GM11168 (cell line): ENCODE results near the gene RPL10A.
"Not testable (repeated sequence)": the region's sequence is repeated elsewhere in the genome, so short reads cannot be mapped to it uniquely, and the experiment has no call there.

Source experiments
- in situ Hi-C: fragments of 300-500 bp; cut with MboI; formaldehyde crosslinking; loops from one replicate; pipeline ENCODE4 v1.12.0; 2022; ENCODE audit warnings: low sequenced_read_pairs; ENCODE audit not compliant: unreplicated experiment

The RPL10A gene

GRCh38 chr6:35505999-35506412 is 37.8 kb downstream of the RPL10A start:
- in situ Hi-C loops: no loop called here

DNA sequence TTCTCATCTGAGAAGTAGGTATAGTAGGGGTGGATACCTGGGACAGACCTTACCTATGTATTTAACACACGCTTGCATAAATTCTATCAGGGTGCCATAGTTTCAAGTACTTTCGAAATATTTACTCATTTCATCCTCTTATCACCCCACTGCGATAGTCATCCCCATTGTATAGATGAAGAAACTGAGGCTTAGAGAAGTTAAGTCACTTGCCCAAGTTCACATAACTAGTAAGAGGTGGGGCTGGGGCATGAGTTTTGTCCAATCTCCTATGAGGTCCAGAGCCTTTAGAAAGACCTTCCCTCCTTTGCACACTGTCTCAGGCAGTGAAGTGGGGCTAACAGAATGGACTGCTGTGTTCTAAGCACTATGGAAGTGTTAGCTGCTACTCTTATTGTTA is 38.3 kb downstream of the RPL10A start:
- in situ Hi-C loops: no loop called here

DNA sequence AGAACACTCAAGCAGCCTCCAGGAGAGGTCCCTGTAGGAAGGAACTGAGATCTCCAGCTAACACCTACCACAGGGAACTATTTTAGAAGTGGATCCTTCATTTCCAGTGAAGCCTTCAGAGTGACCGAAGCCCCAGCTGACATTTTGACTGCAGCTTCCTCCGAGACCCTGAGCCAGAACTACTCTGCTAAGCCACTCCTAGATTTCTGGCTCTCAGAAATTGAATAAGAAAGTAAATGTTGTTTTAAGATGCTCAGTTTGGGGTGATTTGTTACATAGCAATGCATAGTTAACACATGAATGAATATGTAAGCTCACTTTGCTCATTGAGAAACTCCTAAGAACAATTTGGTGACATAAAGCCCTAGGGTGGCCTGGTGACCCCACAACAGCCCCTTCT is 39.0 kb downstream of the RPL10A start:
- in situ Hi-C loops: no loop called here

GRCh38 chr6:35508027-35508426 is 39.8 kb downstream of the RPL10A start:
- in situ Hi-C loops: no loop called here

- in situ Hi-C loops: no loop called here
Measured at GRCh38 chr6:35508542-35508941, 40.3 kb downstream of the RPL10A start.

DNA sequence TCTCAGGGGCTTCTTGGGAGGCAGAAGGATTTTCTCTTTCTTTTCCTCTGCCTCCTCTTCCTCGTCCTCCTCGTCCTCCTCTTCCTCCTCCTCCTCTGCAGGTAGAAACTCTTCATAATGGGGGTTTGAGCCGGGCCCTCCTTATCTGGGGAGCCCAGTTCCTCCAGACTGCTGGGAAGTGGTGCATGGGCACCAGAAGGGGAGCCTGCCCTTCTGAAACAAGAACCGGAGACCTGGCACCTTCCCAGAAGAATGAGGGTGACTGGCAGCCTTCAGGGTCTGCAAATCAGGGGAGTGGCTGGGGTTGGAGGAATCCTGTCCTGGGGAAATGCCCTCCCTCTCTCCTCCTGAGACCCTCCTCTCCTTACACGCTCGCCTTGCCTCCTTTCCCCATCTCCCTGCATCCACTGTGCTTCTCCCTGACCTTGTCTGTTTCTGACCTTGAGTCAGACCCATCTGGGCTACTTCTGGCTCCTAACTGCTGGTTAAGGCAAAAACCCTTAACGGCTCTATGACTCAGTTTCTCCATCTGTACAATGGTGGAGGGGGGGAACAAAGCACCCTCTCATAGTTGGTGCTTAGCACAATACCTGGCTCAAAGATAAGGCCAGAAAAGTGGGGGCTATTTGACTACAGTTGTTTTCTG is 42.8 kb downstream of the RPL10A start:
- in situ Hi-C loops: no loop called here

DNA sequence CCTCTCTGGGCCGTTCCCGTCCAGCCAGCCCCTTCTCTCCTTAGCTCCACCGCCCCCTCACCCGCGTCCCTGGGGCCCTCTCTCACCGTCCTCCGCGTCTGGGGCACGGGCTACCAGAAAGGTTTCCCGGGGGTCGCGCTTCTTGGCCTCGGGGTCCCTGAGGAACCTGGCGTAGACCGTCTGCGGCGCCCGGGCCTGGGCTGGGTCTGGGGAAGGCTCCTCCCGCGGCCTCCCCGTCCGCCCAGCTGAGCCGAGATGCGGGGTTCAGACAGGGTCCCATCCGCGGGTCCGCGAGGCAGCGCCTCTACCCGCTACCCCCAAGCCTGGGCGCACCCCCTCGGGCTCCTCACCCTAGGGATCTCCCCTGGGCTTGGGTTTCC is 43.4 kb downstream of the RPL10A start:
- in situ Hi-C loops: no loop called here

DNA sequence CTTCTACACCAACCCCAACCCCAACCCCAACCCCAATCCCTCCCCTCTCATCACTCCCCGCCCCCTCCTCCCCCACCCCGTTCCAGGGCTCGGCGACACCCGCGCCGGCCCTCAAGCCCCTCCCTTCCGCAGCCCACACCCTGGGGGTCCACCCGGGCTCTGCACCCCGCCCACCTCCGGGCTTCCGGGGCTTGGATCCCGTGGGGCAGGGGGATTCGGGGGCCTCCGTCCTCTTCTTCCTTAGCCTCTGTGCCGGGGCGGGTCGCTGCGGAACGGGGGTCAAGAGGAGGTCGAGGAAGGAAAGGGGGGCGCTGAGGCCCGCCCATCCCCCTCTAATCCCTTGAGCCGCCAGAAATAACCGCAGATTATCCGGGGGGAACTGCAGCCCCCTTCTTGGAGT is 43.8 kb downstream of the RPL10A start:
- in situ Hi-C loops: no loop called here

DNA sequence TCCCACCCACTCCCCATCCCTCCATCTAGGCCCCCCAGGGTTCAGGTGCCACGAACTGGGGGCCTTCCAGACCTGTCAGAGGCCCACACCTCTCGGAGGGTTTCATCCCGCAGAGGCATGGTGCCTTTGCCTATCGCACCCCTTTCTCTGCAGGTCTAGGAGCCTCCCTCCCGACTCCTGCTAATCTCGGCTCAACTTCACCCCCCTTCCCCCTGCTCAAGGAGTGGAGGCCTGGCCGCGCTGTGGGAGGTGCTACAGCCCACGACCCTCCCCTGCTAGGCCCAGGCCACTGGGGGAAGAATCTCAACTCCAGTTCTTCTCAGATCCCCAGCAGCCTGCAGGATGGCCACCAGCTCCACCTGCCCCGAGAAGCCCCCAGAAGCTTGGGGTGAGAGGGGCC is 44.5 kb downstream of the RPL10A start, which contains the start of gene TULP1:
Gene TULP1 (minus strand): TSS at position 157 of the 400 bp plus-strand sequence. CDS start 38 bp downstream, at position 119.
- in situ Hi-C loops: no loop called here

DNA sequence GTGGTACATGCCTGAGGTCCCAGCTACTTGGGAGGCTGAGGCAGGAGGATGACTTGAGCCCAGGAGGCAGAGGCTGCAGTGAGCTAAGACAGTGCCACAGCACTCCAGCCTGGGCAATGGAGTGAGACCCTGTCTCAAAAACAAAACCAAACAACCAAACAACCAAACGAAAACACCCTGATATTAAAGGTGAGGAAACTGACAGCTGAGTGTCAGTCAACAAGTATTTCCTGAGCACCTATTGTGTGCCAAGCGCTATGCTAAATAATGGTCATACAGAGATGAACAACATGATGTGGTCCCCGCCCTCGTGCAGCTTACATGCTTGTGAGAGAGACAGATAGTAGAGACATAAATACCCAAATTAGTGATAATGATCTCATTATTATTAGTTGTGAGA is 46.4 kb downstream of the RPL10A start:
- in situ Hi-C loops: no loop called here

DNA sequence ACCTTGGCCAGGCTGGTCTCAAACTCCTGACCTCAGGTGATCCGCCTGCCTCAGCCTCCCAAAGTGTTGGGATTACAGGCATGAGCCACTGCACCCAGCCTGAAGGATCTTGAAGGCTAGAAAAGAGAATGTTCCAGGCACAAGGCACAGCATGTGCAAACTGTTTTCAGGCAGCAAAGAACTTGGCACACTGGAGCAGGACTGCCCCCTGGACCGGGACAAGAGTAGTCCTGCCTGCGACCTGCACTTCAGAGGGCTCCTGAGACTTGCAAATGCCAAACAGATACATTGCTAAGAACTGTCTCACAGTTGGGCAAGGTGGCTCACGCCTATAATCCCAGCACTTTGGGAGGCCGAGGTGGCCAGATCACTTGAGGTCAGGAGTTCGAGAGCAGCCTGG is 47.7 kb downstream of the RPL10A start:
- in situ Hi-C loops: not testable (repeated sequence)

DNA sequence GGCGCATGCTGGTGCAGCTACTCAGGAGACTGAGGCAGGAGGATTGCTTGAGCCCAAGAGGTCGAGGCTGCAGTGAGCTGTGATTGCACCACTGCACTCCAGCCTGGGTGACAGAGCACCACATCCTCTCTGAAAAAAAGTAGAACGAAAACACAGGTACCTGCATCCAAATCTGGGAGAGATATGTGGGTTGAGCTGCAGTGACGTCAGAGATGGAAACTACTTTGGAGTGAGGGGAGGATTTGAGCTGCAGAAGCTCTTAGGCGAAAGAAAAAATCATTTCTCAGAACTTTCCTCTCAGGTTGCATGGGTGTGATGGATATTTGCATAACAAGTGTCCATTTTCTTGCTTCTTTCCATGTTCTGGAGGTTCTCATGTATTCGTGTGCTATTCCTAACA is 48.5 kb downstream of the RPL10A start:
- in situ Hi-C loops: no loop called here

DNA sequence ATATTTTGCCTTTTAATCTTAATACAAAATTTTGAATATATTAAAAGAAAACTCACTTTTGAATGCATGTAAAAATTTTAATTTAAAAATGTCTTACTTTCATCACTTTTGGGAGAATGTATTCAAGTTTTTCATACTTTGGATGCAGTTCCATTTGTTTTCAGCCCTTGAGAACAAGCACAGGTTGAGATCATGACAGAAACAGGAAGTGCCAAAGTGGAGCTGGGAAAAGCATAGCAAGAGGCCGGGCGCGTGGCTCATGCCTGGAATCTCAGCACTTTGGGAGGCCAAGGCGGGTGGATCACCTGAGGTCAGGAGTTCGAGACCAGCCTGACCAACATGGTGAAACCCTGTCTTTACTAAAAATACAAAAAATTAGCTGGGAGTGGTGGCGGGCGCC is 49.8 kb downstream of the RPL10A start:
- in situ Hi-C loops: not testable (repeated sequence)

DNA sequence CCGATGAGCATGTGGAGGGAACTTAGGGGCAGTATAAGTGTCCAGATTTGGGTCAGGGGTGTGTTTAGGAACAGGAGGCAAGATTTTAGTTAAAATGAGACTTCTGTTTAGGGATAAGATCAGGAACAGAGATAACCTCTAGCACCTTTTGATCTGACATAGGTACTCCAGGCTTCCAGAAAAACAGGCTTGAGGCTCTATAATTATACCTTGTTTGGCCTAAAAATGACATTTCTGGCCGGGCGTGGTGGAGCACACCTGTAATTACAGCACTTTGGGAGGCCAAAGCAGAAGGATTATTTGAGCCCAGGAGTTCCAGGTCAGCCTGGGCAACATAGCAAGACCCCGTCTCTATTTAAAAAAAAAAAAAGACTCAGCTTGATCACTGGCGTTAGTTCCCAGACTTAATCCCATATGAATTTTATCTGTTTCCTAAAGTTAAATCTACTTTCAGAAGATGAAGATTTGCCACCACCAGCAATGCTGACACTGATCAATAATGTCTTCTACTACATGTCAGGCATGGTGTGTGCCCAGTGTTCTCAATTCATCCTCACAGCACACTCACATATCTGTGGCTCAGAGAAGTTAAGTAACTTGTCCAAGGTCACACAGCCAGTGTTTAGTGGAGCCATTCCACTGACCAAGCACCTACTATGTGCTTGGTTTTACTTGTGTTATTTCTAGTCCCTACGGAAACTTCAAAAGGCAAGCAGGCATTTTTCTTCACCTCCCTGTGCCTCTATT is 50.5 kb downstream of the RPL10A start:
- in situ Hi-C loops: no loop called here

DNA sequence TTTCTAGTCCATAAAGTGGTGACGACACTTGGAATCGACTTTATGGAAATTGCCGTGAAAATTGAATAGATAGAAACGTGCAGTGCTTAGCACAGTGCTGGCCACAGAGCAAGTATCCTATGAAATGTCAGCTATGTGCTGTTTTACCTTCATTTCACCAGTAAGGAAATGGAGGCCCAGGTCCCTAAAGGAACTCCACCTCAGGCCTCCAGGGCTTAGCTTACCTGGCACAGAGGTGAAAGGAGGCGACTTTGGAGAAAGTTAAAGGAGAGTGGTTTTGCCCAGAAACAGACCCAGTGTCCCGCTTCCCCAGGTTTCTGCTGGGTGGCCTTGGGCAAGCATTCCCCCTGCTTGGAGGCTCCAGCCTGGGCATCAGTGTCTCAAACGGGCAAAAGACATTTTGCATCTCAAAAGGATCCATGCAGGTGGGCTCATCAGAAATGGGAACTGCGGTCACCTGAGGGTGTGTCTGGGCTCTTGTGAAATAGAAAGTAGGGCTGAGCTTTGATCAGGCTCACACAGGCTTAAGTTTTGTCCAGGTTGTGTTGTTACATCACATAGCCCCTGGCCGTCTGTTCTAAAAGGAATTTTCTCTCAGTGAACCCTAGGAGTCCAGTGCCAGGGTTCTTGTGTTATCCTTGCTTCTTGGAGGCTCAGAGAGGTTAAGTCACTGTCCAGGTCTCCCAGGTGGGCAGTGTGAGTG is 51.3 kb downstream of the RPL10A start:
- in situ Hi-C loops: no loop called here
